Gastroesophageal sphincter (tissue), 3 donors: ENCODE measurements around the gene FMOD.

Experiments
- EP300 ChIP-seq: sonication (generic); formaldehyde crosslinking; IDR thresholded peaks from one replicate; pipeline ENCODE4 v1.6.1; 2017; ENCODE audit warnings: antibody characterized with exemption, mild to moderate bottlenecking
- POLR2A ChIP-seq, 2 donors: fragments of 450-650 bp; IDR thresholded peaks; one replicate each; pipeline ENCODE4 v1.6.1; 2017; ENCODE audit warnings: antibody characterized with exemption in 2 of 2, mild to moderate bottlenecking in 2 of 2, moderate library complexity in 1 of 2
- POLR2AphosphoS5 ChIP-seq: sonication (generic); formaldehyde crosslinking; IDR thresholded peaks from one replicate; pipeline ENCODE4 v1.6.1; 2017; ENCODE audit warnings: antibody characterized with exemption
- TF ChIP-seq, protein P1 (sequence below), 4 experiments: fragments of 200-600 bp in 2 of 4; fragments of 450-650 bp in 2 of 4; sonication (generic) in 1 of 4; IDR thresholded peaks; one replicate each; pipeline ENCODE4 v1.5.1; 2017 to 2019; ENCODE audit warnings: antibody characterized with exemption in 4 of 4, mild to moderate bottlenecking in 2 of 4, moderate library complexity in 2 of 4

DNA sequence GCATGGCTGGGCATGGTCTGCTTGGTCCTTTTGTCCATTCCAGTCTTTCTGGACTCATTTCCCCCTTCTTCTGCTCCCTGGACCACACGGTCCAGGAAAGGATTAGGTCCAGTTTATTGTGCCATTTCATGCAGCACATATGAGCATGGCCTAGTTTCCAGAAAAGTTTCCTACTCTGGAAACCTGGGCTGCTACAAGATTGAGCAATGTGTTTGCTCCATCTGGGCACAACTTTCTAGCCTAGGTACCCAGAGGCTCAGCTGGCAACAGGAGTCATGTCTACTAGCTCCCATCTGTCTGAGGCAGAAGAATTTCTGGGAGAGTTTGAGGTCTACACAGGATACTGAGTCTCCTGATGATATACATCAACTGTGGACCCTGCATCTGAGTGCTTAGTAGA is 14.8 kb downstream of the FMOD start:
- TF ChIP-seq EP300, result no peak
- TF ChIP-seq, protein P1, sequence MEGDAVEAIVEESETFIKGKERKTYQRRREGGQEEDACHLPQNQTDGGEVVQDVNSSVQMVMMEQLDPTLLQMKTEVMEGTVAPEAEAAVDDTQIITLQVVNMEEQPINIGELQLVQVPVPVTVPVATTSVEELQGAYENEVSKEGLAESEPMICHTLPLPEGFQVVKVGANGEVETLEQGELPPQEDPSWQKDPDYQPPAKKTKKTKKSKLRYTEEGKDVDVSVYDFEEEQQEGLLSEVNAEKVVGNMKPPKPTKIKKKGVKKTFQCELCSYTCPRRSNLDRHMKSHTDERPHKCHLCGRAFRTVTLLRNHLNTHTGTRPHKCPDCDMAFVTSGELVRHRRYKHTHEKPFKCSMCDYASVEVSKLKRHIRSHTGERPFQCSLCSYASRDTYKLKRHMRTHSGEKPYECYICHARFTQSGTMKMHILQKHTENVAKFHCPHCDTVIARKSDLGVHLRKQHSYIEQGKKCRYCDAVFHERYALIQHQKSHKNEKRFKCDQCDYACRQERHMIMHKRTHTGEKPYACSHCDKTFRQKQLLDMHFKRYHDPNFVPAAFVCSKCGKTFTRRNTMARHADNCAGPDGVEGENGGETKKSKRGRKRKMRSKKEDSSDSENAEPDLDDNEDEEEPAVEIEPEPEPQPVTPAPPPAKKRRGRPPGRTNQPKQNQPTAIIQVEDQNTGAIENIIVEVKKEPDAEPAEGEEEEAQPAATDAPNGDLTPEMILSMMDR (IDR thresholded peaks at IDR 0.05), result no peak
- TF ChIP-seq POLR2A (IDR thresholded peaks at IDR 0.05), result no peak
- no peak for TF ChIP-seq POLR2AphosphoS5
